ENCODE results near the gene IRF2BP2. TPM values are rescaled to one million over a fixed set of nuclear protein-coding genes. Genes with fewer than 3 reads are reported as not detected.

The IRF2BP2 gene
- total RNA-seq, 4 donors from 2014 or later: 121 to 149 (median 137) TPM

GRCh38 chr1:234645964-234646363 is 36.0 kb upstream of the IRF2BP2 start:
- no peak overlapping the region for H3K4me3 ChIP-seq (ENCODE audit: low read depth, poor library complexity, severe bottlenecking)
- WGBS, 2 donors: 84 to 85% methylated on average over 2 of the region's 2 CpGs
- no peak for DNase-seq (ENCODE audit: low spot score in 2 of 2)
- TF ChIP-seq CTCF (IDR thresholded peaks at IDR 0.05) (no peak), POLR2A (IDR thresholded peaks at IDR 0.05) (no peak)
- intact Hi-C loops (cut with DNase I; ENCODE audit: low total_unique reads): no loop called here

GRCh38 chr1:234645474-234645953 is 35.5 kb upstream of the IRF2BP2 start:
- no peak overlapping the region for H3K4me3 ChIP-seq (ENCODE audit: low read depth, poor library complexity, severe bottlenecking)
- TF ChIP-seq CTCF (IDR thresholded peaks at IDR 0.05): no peak
- TF ChIP-seq POLR2A (IDR thresholded peaks at IDR 0.05): no peak
- intact Hi-C loops (cut with DNase I; ENCODE audit: low total_unique reads): no loop called here
- DNase-seq (ENCODE audit: low spot score in 2 of 2): no peak
- 41 to 47% methylated on average over 1 of the region's 1 CpG for WGBS, 2 donors

- intact Hi-C loops (cut with DNase I; ENCODE audit: low total_unique reads): no loop called here
- WGBS, 2 donors: 58 to 66% methylated on average over 3 of the region's 3 CpGs
- no peak for TF ChIP-seq POLR2A (IDR thresholded peaks at IDR 0.05)
- TF ChIP-seq CTCF (IDR thresholded peaks at IDR 0.05): no peak
- no peak for DNase-seq (ENCODE audit: low spot score in 2 of 2)
- no peak overlapping the region for H3K4me3 ChIP-seq (ENCODE audit: low read depth, poor library complexity, severe bottlenecking)
These were observed 35.0 kb upstream of the IRF2BP2 start for GRCh38 chr1:234644928-234645327.

GRCh38 chr1:234643850-234644134 is 33.8 kb upstream of the IRF2BP2 start:
- TF ChIP-seq POLR2A (IDR thresholded peaks at IDR 0.05) (no peak), CTCF (IDR thresholded peaks at IDR 0.05) (no peak)
- no peak overlapping the region for H3K4me3 ChIP-seq (ENCODE audit: low read depth, poor library complexity, severe bottlenecking)
- intact Hi-C loops (cut with DNase I; ENCODE audit: low total_unique reads): no loop called here
- DNase-seq (ENCODE audit: low spot score in 2 of 2): no peak

GRCh38 chr1:234643111-234643849 is 33.3 kb upstream of the IRF2BP2 start:
- DNase-seq (ENCODE audit: low spot score in 2 of 2): no peak
- H3K4me3 ChIP-seq (ENCODE audit: low read depth, poor library complexity, severe bottlenecking): no peak overlapping the region
- TF ChIP-seq CTCF (IDR thresholded peaks at IDR 0.05) (no peak), POLR2A (IDR thresholded peaks at IDR 0.05) (no peak)
- 82 to 85% methylated on average over 14 of the region's 14 CpGs for WGBS, 2 donors
- intact Hi-C loops (cut with DNase I; ENCODE audit: low total_unique reads): no loop called here

GRCh38 chr1:234642428-234642827 is 32.5 kb upstream of the IRF2BP2 start:
- no peak for DNase-seq (ENCODE audit: low spot score in 2 of 2)
- 94% methylated on average over 2 of the region's 2 CpGs for WGBS, 2 donors
- intact Hi-C loops (cut with DNase I; ENCODE audit: low total_unique reads): no loop called here
- no peak overlapping the region for H3K4me3 ChIP-seq (ENCODE audit: low read depth, poor library complexity, severe bottlenecking)
- TF ChIP-seq CTCF (IDR thresholded peaks at IDR 0.05): no peak
- no peak for TF ChIP-seq POLR2A (IDR thresholded peaks at IDR 0.05)

All from lower leg skin (tissue), 4 donors.